Loucy (cell line): ENCODE results near the gene DDX31.

Source experiments
- H2AFZ ChIP-seq: fragments of 200-600 bp; sonication (generic); 2 replicates; pipeline ENCODE4 v1.6.0; 2016; ENCODE audit warnings: antibody characterized with exemption, mild to moderate bottlenecking, low read length, moderate library complexity
- H3F3A ChIP-seq: fragments of 200-600 bp; 2 replicates; pipeline ENCODE4 v1.6.0; 2016; ENCODE audit warnings: antibody characterized with exemption, low read depth, mild to moderate bottlenecking
- H3K27me3 ChIP-seq: fragments of 200-600 bp; sonication (generic); 2 replicates; pipeline ENCODE4 v1.6.1; 2014; ENCODE audit warnings: low read length, mild to moderate bottlenecking; ENCODE audit not compliant: insufficient read depth, poor library complexity, severe bottlenecking
- H3K36me3 ChIP-seq: fragments of 200-600 bp; sonication (generic); 2 replicates; pipeline ENCODE4 v1.6.1; 2016; ENCODE audit warnings: low read length; ENCODE audit not compliant: insufficient read depth
- H3K4me1 ChIP-seq: fragments of 200-600 bp; sonication (generic); 2 replicates; pipeline ENCODE4 v1.5.1; 2014; ENCODE audit warnings: low read length, mild to moderate bottlenecking; ENCODE audit not compliant: insufficient read depth, poor library complexity, severe bottlenecking
- H3K4me2 ChIP-seq: fragments of 200-600 bp; sonication (generic); 2 replicates; pipeline ENCODE4 v1.6.0; 2014; ENCODE audit warnings: antibody characterized with exemption, low read length, low read depth, mild to moderate bottlenecking; ENCODE audit not compliant: poor library complexity, severe bottlenecking
- H3K4me3 ChIP-seq: fragments of 200-600 bp; sonication (generic); 2 replicates; pipeline ENCODE4 v1.5.1; 2014; ENCODE audit warnings: low read length, mild to moderate bottlenecking, mixed read lengths; ENCODE audit not compliant: poor library complexity, severe bottlenecking
- H3K79me2 ChIP-seq: fragments of 200-600 bp; sonication (generic); 2 replicates; pipeline ENCODE4 v1.6.1; 2014; ENCODE audit warnings: low read length; ENCODE audit not compliant: insufficient read depth
- H3K9ac ChIP-seq: fragments of 200-600 bp; sonication (generic); 2 replicates; pipeline ENCODE4 v1.6.0; 2014; ENCODE audit warnings: mild to moderate bottlenecking, low read depth, low read length, moderate library complexity; ENCODE audit not compliant: poor library complexity, severe bottlenecking
- H3K9me2 ChIP-seq: fragments of 200-600 bp; sonication (generic); replicated peaks from 2 replicates; pipeline ENCODE4 v1.6.1; 2016; ENCODE audit warnings: low read depth, low read length, mixed read lengths
- H3K9me3 ChIP-seq: fragments of 200-600 bp; sonication (generic); 2 replicates; pipeline ENCODE4 v1.6.1; 2014; ENCODE audit warnings: mild to moderate bottlenecking, antibody characterized with exemption, low read length, low read depth; ENCODE audit not compliant: insufficient read depth
- H4K20me1 ChIP-seq: fragments of 200-600 bp; sonication (generic); 2 replicates; pipeline ENCODE4 v1.6.0; 2014; ENCODE audit warnings: antibody characterized with exemption, low read length, mild to moderate bottlenecking; ENCODE audit not compliant: insufficient read depth, poor library complexity, severe bottlenecking
- EZH2phosphoT487 ChIP-seq: fragments of 200-600 bp; IDR thresholded peaks from 2 replicates; pipeline ENCODE4 v1.6.1; 2018; ENCODE audit warnings: antibody characterized with exemption, mild to moderate bottlenecking, moderate library complexity, borderline replicate concordance
- TF ChIP-seq, protein P1 (sequence below): fragments of 200-600 bp; sonication (generic); conservative IDR thresholded peaks from 2 replicates; pipeline ENCODE4 v1.5.1; 2014; ENCODE audit warnings: mild to moderate bottlenecking, antibody characterized with exemption, low read length

The DDX31 gene

DNA sequence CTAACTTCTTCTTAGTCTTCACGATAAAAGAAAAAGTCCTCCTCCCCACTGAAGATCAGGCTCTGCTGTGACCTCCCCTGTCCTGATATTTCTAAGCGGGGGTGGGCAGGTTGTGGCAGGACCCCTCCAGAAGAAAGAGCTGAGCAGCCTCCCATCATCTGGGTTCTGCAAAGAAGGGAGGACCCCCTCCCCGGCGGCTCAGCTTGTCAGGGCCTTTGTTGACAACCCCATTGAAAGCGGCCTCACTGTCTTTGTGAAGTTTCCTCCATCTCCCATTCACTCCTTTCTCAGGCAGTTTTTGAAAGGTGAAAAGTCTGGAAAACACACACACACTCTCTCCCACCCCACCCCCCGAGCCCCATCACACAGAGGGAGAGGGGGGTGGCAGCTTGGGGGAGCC lies 113.5 kb downstream of the DDX31 start:
- Histone ChIP-seq H3K9ac (no peak overlapping the region), H3K4me3 (no peak overlapping the region), H3K9me2 (no peaks in the 10 kb centered on the region), H3F3A (no peaks in the 10 kb centered on the region), H3K27me3 (no peaks in the 10 kb centered on the region), H3K4me1 (no peaks in the 10 kb centered on the region), H3K9me3 (no peaks in the 10 kb centered on the region), H3K4me2 (no peak overlapping the region), H2AFZ (no peak overlapping the region), H3K79me2 (no peaks in the 10 kb centered on the region), H4K20me1 (no peaks in the 10 kb centered on the region), H3K36me3 (no peaks in the 10 kb centered on the region)
- no peak for TF ChIP-seq EZH2phosphoT487
- TF ChIP-seq, protein P1, sequence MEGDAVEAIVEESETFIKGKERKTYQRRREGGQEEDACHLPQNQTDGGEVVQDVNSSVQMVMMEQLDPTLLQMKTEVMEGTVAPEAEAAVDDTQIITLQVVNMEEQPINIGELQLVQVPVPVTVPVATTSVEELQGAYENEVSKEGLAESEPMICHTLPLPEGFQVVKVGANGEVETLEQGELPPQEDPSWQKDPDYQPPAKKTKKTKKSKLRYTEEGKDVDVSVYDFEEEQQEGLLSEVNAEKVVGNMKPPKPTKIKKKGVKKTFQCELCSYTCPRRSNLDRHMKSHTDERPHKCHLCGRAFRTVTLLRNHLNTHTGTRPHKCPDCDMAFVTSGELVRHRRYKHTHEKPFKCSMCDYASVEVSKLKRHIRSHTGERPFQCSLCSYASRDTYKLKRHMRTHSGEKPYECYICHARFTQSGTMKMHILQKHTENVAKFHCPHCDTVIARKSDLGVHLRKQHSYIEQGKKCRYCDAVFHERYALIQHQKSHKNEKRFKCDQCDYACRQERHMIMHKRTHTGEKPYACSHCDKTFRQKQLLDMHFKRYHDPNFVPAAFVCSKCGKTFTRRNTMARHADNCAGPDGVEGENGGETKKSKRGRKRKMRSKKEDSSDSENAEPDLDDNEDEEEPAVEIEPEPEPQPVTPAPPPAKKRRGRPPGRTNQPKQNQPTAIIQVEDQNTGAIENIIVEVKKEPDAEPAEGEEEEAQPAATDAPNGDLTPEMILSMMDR, result no peak

DNA sequence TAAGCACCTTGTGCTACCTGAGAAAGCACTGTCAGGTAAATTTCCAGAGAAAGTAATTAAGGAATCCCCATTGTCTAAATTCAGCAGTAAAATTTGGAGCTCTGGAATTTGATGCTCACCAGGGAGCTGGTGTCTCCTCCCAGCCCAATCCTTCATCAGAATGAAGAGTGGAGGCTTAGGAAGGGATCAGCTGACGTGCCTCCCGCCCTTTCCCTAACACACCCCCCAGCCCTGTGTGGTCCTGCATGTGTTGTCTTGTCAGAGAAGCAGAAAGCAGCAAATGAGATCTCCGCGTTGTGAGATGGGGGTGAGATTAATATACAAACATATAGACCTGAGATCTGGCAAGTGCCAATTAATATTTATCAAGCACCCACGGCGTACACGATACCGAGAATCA lies 114.3 kb downstream of the DDX31 start:
- Histone ChIP-seq H3K9me2 (no peaks in the 10 kb centered on the region), H3K4me1 (no peaks in the 10 kb centered on the region), H3K9ac (no peak overlapping the region), H3F3A (no peaks in the 10 kb centered on the region), H3K79me2 (no peaks in the 10 kb centered on the region), H2AFZ (no peak overlapping the region), H3K36me3 (no peaks in the 10 kb centered on the region), H3K27me3 (no peaks in the 10 kb centered on the region), H3K9me3 (no peaks in the 10 kb centered on the region), H4K20me1 (no peaks in the 10 kb centered on the region), H3K4me3 (no peak overlapping the region), H3K4me2 (no peak overlapping the region)
- TF ChIP-seq EZH2phosphoT487, result no peak
- TF ChIP-seq, protein P1, result no peak

DNA sequence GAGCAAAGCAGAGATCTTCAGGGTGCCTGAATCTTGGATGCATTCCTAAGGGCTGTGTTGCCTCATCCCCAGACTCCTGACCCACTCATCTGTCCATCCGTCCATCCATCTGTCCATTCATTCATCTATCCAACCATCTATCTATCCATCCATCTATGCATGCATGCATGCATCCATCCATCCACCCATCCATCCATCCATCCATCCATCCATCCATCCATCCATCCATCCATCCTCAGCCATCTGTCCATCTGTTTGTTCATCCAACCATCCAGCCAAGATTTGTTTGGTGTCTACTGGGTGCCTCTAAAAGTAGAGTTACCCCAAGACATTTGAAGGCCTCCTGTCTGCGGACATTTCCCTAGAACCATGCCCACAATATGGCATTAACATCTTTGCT lies 115.0 kb downstream of the DDX31 start:
- Histone ChIP-seq H3K4me1 (no peaks in the 10 kb centered on the region), H3K36me3 (no peaks in the 10 kb centered on the region), H3K4me2 (no peak overlapping the region), H3K9me3 (no peaks in the 10 kb centered on the region), H4K20me1 (no peaks in the 10 kb centered on the region), H3K27me3 (no peaks in the 10 kb centered on the region), H3K79me2 (no peaks in the 10 kb centered on the region), H3K4me3 (no peak overlapping the region), H3F3A (no peaks in the 10 kb centered on the region), H2AFZ (no peak overlapping the region), H3K9ac (no peak overlapping the region), H3K9me2 (no peaks in the 10 kb centered on the region)
- TF ChIP-seq EZH2phosphoT487, result no peak
- TF ChIP-seq, protein P1, result no peak
